Effector CD8-positive, alpha-beta T cell (primary cell): Measurements from ENCODE around the gene ZNRF3.
"Not testable (repeated sequence)": the region's sequence is repeated elsewhere in the genome, so short reads cannot be mapped to it uniquely, and the experiment has no call there.

Source experiments
- DNase-seq: peaks from one replicate; lab custom pipeline; 2025; lab: John Stamatoyannopoulos, UW

ZNRF3 gene

GRCh38 chr22:29039148-29039547 lies 155.8 kb downstream of the ZNRF3 start:
- no peak for DNase-seq

- DNase-seq: not testable (repeated sequence)
Observed at GRCh38 chr22:29039684-29040083, 156.3 kb downstream of the ZNRF3 start.

GRCh38 chr22:29040385-29041275 lies 157.3 kb downstream of the ZNRF3 start:
- peak; percentile 28 for DNase-seq

DNA sequence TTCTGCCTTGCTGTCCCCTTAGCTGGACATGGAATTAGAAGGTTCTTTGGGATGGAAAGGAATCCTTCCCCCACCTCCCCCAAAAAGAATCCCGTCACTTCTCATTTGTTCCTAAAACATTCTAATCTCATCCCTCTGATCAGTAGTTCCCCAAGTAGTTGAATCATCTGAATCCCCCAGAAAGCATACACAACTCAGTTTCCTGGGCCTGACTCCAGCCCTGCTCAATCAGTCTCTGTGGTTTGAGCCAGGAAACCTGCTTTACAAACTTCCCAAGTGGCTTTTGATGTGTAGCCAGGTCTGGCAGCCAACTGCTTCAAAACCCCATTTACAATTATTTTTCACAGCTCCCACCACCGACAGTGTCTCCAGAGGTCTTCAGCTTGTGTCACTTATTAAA lies 158.0 kb downstream of the ZNRF3 start:
- DNase-seq: no peak

GRCh38 chr22:29043906-29044575 lies 160.7 kb downstream of the ZNRF3 start:
- no peak for DNase-seq

GRCh38 chr22:29044657-29045176 lies 161.3 kb downstream of the ZNRF3 start:
- DNase-seq: no peak

DNA sequence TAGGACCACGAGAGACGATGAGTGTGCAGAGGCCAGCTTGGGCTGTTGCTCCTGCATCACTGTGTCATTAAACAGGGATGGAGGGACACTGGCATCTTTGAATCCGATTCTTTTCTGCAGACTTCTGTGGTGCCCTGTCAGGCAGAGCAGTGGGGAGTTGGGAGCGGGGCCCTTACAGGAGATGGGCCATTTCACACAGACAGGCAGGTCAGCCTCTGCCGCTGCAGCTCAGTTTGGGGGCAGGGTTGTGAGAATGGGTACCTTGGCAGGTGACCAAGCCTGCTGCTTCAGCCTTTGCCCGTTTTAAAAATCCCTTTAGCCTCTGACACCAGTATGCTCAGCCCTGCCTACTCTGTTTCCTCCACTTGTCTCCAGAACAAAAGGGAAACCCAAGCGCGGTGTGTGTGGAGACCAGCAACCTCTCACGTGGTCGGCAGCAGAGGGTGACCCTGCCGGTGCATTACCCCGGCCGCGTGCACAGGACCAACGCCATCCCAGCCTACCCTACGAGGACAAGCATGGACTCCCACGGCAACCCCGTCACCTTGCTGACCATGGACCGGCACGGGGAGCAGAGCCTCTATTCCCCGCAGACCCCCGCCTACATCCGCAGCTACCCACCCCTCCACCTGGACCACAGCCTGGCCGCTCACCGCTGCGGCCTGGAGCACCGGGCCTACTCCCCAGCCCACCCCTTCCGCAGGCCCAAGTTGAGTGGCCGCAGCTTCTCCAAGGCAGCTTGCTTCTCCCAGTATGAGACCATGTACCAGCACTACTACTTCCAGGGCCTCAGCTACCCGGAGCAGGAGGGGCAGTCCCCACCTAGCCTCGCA lies 165.7 kb downstream of the ZNRF3 start:
- DNase-seq: no peak

DNA sequence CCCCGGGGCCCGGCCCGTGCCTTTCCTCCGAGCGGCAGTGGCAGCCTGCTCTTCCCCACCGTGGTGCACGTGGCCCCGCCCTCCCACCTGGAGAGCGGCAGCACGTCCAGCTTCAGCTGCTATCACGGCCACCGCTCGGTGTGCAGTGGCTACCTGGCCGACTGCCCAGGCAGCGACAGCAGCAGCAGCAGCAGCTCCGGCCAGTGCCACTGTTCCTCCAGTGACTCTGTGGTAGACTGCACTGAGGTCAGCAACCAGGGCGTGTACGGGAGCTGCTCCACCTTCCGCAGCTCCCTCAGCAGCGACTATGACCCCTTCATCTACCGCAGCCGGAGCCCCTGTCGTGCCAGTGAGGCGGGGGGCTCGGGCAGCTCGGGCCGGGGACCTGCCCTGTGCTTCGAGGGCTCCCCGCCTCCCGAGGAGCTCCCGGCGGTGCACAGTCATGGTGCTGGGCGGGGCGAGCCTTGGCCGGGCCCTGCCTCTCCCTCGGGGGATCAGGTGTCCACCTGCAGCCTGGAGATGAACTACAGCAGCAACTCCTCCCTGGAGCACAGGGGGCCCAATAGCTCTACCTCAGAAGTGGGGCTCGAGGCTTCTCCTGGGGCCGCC lies 166.4 kb downstream of the ZNRF3 start:
- DNase-seq: no peak

DNA sequence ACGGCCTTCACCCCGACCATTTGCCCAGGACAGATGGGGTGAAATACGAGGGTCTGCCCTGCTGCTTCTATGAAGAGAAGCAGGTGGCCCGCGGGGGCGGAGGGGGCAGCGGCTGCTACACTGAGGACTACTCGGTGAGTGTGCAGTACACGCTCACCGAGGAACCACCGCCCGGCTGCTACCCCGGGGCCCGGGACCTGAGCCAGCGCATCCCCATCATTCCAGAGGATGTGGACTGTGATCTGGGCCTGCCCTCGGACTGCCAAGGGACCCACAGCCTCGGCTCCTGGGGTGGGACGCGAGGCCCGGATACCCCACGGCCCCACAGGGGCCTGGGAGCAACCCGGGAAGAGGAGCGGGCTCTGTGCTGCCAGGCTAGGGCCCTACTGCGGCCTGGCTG lies 167.1 kb downstream of the ZNRF3 start:
- no peak for DNase-seq

DNA sequence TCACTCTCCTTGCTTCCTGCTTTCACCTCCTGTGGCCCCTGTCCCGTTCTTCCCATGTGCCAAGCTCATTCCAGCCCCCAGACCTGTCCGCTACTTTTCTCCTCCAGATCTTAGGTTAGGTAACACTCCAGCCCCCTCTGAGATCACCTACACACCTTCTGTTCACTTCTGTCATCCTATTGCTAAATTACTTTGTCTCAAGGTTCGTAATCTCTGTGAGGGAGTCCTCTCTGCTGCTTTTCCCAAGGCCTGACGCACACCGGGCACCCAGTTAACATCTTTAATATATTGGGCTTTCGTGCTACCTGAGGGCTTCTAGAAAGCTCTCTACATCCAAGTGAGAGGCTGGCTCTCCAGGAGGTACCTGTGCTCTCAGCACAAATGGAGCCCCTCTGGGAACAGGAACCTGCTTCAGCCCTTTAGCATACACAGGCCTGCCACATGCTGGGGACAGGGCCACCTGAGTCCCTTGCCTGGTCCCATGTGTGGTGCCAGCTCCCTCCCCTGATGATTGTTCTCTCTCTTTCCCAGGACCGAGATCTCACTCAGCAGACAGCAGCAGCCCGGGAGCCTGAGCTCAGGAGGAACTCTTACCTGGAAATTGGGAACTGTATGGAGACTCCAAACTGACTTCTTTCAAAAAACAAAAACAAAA lies 169.8 kb downstream of the ZNRF3 start:
- DNase-seq: no peak

- DNase-seq: no peak
Observed at GRCh38 chr22:29054251-29054767, 170.9 kb downstream of the ZNRF3 start.

GRCh38 chr22:29055192-29055830 lies 171.9 kb downstream of the ZNRF3 start:
- DNase-seq: no peak

GRCh38 chr22:29056472-29056871 lies 173.1 kb downstream of the ZNRF3 start:
- no peak for DNase-seq

DNA sequence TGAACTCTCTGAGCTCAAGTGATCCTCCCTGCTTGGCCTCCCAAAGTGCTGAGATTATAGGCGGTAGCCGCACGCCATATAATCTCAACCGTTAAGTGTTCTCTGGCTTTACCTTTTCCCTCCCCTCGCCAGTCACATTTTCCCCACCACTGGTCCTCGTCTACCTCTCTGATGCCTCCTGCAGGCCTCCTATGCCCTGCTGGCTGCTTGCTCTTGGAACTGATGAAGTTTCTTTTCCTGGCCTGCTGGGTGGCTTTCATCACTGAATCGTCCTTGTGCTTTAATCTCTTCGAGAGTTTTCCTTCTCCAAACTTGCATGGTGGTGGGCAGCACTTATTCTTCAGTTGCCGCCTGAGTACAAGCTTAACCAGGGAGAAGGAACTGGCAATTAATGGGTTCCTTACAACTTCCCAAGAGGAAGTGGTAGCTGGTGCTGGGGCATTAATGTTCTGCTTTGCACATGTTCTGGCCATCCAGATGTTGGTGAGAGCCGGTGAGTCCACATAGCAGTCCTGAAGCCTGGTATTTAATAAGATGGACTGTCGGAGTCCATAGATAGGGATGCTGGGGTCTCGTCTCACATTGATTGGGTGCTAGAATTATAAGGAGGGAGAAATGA lies 177.0 kb downstream of the ZNRF3 start:
- no peak for DNase-seq

DNA sequence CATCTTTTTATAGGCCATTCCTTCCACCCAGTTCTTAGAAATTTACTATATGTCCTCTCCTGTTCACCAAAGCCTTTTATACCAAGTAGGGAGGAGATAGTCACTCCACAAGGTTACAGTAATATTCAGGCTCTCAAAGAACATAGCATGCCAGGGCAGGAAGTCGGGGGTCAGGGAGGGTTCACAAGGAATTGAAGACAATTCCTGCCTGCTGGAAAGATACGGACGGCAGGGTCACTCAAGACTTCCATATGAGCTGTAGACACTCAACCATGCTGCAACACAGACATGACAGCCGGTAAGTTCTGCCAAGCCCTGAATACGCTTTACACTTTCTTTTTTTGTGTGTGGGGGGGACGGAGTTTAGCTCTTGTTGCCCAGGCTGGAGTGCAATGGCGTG lies 177.6 kb downstream of the ZNRF3 start:
- DNase-seq: no peak

DNA sequence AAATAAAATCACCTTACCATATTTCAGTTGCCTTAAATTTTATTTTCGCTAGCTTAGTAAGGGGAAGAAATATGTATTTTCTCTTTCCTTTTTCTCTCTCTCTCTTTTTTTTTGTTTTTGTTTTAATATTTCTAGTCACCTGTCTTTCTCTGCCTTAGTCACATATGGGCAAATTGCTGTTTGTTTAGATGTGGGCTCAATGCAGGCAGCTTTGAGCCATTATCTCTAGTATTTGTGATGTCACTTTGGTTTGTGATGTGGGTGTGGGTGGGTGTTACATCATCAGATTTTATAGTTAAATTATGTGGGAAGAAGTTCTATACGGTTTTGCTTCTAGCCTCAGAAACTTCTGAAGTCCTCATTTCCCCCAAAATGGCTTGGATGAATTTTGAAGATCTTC lies 178.4 kb downstream of the ZNRF3 start, which contains the start of gene C22orf31:
TSS of gene C22orf31 (minus strand) at position 59 of the 400 bp plus-strand sequence. CDS start at position 20, 39 bp downstream.
- DNase-seq: no peak

GRCh38 chr22:29062286-29062821 lies 179.0 kb downstream of the ZNRF3 start:
- DNase-seq: no peak

DNA sequence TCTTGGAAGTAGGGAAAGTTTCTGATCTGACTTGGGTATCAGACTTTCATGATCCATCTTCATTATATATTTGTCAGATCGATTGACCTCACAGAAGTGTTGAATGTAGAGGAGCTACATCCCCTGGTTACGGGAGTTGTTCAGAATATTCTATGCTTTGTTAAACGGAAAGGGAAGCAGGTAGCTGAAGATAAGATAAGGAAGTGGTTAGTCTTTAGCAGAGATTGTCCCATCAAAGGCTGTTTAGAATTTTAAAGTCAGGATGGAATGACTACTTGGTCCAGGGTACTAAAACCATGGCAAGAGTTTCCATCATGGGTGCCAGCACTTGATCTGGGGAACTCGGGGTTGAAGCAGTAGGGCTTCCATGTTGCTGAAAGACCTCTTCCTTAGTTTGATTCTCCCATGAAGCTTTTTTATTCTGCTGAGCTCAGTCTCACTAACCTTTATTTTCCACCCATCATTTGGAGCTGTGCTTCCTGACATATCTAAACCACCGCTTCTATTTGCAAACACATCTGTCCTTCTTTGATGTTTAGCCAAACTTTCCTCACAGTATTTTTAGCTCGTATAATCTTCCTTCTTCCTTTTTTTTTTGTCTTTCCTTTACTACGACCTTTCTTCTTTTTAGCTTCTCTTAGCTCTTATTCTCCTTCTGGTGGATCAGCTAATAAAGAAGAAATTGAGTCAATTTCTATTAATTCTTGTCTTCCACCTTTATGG lies 182.3 kb downstream of the ZNRF3 start:
- DNase-seq: no peak

DNA sequence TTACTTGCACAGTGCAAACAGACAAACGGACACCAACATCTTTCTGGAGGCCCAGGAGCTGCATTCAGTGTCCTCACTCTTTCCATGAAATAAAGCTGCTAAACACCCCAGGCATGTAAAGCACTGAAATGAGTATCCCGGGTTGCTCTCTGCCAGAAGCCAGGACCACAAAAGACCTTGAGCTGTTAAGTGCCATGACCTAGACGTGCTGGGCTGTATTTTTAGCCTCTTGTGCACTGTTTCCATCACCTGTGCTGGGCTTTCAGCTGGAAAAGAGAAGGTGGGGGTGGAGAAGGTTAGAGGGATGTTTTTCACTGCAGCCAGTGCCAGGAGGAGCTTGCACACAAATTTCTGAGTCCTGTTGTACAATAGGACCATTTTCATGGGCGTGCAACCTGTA lies 186.1 kb downstream of the ZNRF3 start:
- no peak for DNase-seq
